OCI-LY1 (cell line): ENCODE measurements around the gene GPR183.
A peak's percentile ranks its signal among the peaks of the same experiment; 100 is the strongest.

Experiments
- H2AFZ ChIP-seq: fragments of 200-600 bp; sonication (generic), shearing (Covaris generic); 2 replicates; pipeline ENCODE4 v1.6.0; 2014; ENCODE audit warnings: antibody characterized with exemption, mild to moderate bottlenecking, low read length
- H3F3A ChIP-seq: fragments of 200-600 bp; sonication (generic), shearing (Covaris generic); 2 replicates; pipeline ENCODE4 v1.6.0; 2014; ENCODE audit warnings: mild to moderate bottlenecking, antibody characterized with exemption, low read length, moderate library complexity; ENCODE audit not compliant: insufficient read depth
- H3K27ac ChIP-seq: fragments of 200-600 bp; sonication (generic); 2 replicates; pipeline ENCODE4 v1.5.1; 2014; ENCODE audit warnings: low read length, mixed run types, mild to moderate bottlenecking, low read depth; ENCODE audit not compliant: poor library complexity, severe bottlenecking
- H3K27me3 ChIP-seq: fragments of 200-600 bp; sonication (generic); 2 replicates; pipeline ENCODE4 v1.6.0; 2014; ENCODE audit warnings: antibody characterized with exemption, mild to moderate bottlenecking, low read length, moderate library complexity; ENCODE audit not compliant: insufficient read depth
- H3K36me3 ChIP-seq: fragments of 200-600 bp; sonication (generic); 2 replicates; pipeline ENCODE4 v1.6.1; 2014; ENCODE audit warnings: mild to moderate bottlenecking, antibody characterized with exemption, low read length, moderate library complexity, mixed read lengths; ENCODE audit not compliant: insufficient read depth
- H3K4me1 ChIP-seq: fragments of 200-600 bp; sonication (generic); 2 replicates; pipeline ENCODE4 v1.5.1; 2014; ENCODE audit warnings: mild to moderate bottlenecking, low read length, moderate library complexity; ENCODE audit not compliant: insufficient read depth, severe bottlenecking
- H3K4me2 ChIP-seq: fragments of 200-600 bp; sonication (generic), shearing (Covaris generic); 2 replicates; pipeline ENCODE4 v1.6.1; 2014; ENCODE audit warnings: low read length
- H3K4me3 ChIP-seq: fragments of 200-600 bp; sonication (generic); 2 replicates; pipeline ENCODE4 v1.5.1; 2014; ENCODE audit warnings: low read length, low read depth, mild to moderate bottlenecking, mixed read lengths; ENCODE audit not compliant: poor library complexity, severe bottlenecking
- H3K79me2 ChIP-seq: fragments of 200-600 bp; shearing (Covaris generic); 2 replicates; pipeline ENCODE4 v1.6.1; 2016; ENCODE audit warnings: mixed run types, low read length, mixed read lengths; ENCODE audit not compliant: insufficient read depth
- H3K9ac ChIP-seq: fragments of 200-600 bp; sonication (generic), shearing (Covaris generic); 2 replicates; pipeline ENCODE4 v1.6.1; 2014; ENCODE audit warnings: mild to moderate bottlenecking, low read length, mixed read lengths
- H3K9me2 ChIP-seq: fragments of 200-600 bp; sonication (generic), shearing (Covaris generic); 2 replicates; pipeline ENCODE4 v1.6.1; 2014; ENCODE audit warnings: low read depth, mild to moderate bottlenecking, low read length, mixed read lengths
- H3K9me3 ChIP-seq: fragments of 200-600 bp; shearing (Covaris generic); 2 replicates; pipeline ENCODE4 v1.6.1; 2014; ENCODE audit warnings: low read length, mixed read lengths
- H4K20me1 ChIP-seq: fragments of 200-600 bp; sonication (generic), shearing (Covaris generic); 2 replicates; pipeline ENCODE4 v1.6.0; 2016; ENCODE audit warnings: mild to moderate bottlenecking, low read length; ENCODE audit not compliant: insufficient read depth
- EZH2 ChIP-seq: fragments of 200-600 bp; sonication (generic), shearing (Covaris generic); IDR thresholded peaks from 2 replicates; pipeline ENCODE4 v1.8.0; 2017; ENCODE audit warnings: borderline replicate concordance, mixed run types, mild to moderate bottlenecking, antibody characterized with exemption, low read length, moderate library complexity, mixed read lengths
- TF ChIP-seq, protein P1 (sequence below): fragments of 200-600 bp; sonication (generic), shearing (Covaris generic); IDR thresholded peaks from 2 replicates; pipeline ENCODE4 v1.5.1; 2017; ENCODE audit warnings: mild to moderate bottlenecking, antibody characterized with exemption, low read length, moderate library complexity, mixed read lengths

Gene GPR183

DNA sequence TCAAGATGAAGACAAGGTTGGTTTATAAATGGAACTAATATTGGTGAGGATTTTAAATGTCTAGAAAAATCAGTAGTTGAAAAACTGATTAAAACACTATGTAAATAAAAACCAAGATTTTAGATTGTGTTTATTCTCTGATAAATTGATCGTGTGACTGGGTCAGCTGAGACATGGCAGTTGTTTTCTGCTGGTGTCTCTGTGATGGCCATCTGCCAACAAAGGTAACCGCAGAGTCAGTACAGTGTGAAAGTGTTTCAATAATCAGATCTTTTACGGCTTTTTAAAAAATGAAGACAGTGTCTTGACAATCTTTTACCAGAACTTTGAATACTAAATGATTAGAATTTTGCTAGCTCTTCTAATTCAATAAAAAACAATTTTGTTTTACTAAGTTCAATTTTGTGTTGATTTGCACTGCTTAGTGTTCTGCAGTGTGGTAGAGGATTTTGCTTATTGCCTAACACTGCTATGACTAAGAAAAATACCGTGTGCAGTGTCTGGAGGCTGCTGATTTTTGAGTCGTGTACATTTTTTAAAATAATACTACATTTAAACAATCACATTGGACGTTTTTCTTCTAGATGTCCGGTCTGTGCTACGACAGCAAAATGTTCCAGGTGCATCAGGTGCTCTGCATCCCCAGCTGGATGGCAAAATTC lies 32.7 kb upstream of the GPR183 start:
- H3K4me1 ChIP-seq: peaks cover 98% of the 10 kb centered on the region
- no peak overlapping the region for H2AFZ ChIP-seq
- peak overlapping the region; percentile 84 for H3K4me2 ChIP-seq
- no peaks in the 10 kb centered on the region for H3K9me3 ChIP-seq
- H3K9ac ChIP-seq: peak overlapping the region; percentile 98
- H3K36me3 ChIP-seq: peaks cover 49% of the 10 kb centered on the region
- H3K27ac ChIP-seq: peak overlapping the region; percentile 99
- H3F3A ChIP-seq: no peaks in the 10 kb centered on the region
- H3K4me3 ChIP-seq: peak overlapping the region; percentile 82
- H4K20me1 ChIP-seq: no peaks in the 10 kb centered on the region
- H3K9me2 ChIP-seq: no peaks in the 10 kb centered on the region
- no peak for TF ChIP-seq EZH2
- TF ChIP-seq, protein P1, sequence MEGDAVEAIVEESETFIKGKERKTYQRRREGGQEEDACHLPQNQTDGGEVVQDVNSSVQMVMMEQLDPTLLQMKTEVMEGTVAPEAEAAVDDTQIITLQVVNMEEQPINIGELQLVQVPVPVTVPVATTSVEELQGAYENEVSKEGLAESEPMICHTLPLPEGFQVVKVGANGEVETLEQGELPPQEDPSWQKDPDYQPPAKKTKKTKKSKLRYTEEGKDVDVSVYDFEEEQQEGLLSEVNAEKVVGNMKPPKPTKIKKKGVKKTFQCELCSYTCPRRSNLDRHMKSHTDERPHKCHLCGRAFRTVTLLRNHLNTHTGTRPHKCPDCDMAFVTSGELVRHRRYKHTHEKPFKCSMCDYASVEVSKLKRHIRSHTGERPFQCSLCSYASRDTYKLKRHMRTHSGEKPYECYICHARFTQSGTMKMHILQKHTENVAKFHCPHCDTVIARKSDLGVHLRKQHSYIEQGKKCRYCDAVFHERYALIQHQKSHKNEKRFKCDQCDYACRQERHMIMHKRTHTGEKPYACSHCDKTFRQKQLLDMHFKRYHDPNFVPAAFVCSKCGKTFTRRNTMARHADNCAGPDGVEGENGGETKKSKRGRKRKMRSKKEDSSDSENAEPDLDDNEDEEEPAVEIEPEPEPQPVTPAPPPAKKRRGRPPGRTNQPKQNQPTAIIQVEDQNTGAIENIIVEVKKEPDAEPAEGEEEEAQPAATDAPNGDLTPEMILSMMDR: no peak
- H3K79me2 ChIP-seq: peaks cover 56% of the 10 kb centered on the region
- no peaks in the 10 kb centered on the region for H3K27me3 ChIP-seq

DNA sequence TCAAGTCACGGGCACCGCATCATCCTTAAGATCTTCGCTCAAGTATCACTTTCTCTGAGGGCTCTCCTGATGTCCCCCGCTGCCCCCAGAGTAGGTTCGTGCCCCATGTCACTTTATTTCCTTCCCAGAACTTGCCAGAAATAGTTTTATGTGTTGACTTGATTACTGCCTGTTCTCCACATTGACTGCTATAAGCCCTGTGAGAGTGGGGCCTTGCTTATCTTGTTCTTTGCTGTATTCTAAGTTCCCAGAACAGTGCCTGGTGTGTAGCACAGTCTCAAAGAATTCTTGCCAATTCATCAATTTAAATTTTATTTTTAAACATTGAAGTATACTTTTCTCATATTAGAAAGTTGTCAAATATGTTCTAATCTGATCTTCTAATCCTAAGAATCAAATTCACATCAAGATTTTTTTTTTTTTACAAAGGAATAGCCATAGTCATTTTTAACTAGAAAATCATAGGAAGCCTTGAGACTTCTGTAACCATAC lies 32.1 kb upstream of the GPR183 start:
- Histone ChIP-seq H4K20me1 (no peaks in the 10 kb centered on the region), H3K9me3 (no peaks in the 10 kb centered on the region), H3K36me3 (peaks cover 44% of the 10 kb centered on the region), H3K9me2 (no peaks in the 10 kb centered on the region), H3K27me3 (no peaks in the 10 kb centered on the region), H3K79me2 (peaks cover 50% of the 10 kb centered on the region), H3K9ac (peak overlapping the region; percentile 98), H2AFZ (no peak overlapping the region), H3K27ac (peak overlapping the region; percentile 99), H3K4me3 (peak overlapping the region; percentile 82), H3K4me2 (peak overlapping the region; percentile 84), H3K4me1 (peaks cover 98% of the 10 kb centered on the region), H3F3A (no peaks in the 10 kb centered on the region)
- TF ChIP-seq, protein P1: no peak
- TF ChIP-seq EZH2: no peak

DNA sequence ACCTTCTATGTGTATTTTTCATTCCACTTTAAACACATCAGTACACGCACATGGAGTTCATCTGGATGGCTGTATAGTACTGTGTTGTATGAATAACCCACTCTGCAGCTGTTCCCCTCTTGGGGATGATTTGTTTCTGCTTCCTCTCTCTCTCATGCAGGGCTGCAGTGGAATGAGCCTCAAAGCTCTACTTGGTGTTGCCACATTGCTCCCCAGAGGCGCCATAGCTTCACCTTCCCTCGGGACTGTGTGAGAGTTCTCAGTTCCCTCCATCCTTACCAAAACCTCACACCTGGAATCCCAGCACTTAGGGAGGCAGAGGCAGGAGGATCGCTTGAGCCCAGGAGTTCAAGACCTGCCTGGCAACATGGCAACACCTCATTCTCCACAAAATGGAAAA lies 28.4 kb upstream of the GPR183 start:
- 0 out of 2 replicates have a peak, but pooled peaks cover 7% of the 10 kb centered on the region for H3F3A ChIP-seq
- H3K4me2 ChIP-seq: peak overlapping the region; percentile 69
- no peaks in the 10 kb centered on the region for H4K20me1 ChIP-seq
- peaks cover 7% of the 10 kb centered on the region for H3K36me3 ChIP-seq
- peak overlapping the region; percentile 43 for H3K4me3 ChIP-seq
- H3K79me2 ChIP-seq: peaks cover 13% of the 10 kb centered on the region
- no peaks in the 10 kb centered on the region for H3K9me2 ChIP-seq
- peaks cover 98% of the 10 kb centered on the region for H3K4me1 ChIP-seq
- H2AFZ ChIP-seq: no peak overlapping the region
- TF ChIP-seq, protein P1: peak; percentile 44; the same call in 1 of the 2 replicates
- TF ChIP-seq EZH2: no peak
- H3K9ac ChIP-seq: peak overlapping the region; percentile 69
- H3K27me3 ChIP-seq: no peaks in the 10 kb centered on the region
- H3K9me3 ChIP-seq: no peaks in the 10 kb centered on the region
- peak overlapping the region; percentile 99 for H3K27ac ChIP-seq
